SU-DHL-6 (cell line): Measurements from ENCODE around the gene CMTM3.

Experiments used
- H2AFZ ChIP-seq: fragments of 200-600 bp; sonication (generic); 2 replicates; pipeline ENCODE4 v1.6.1; 2014; ENCODE audit warnings: low read depth, mild to moderate bottlenecking, moderate library complexity, mixed read lengths, antibody characterized with exemption, low read length; ENCODE audit not compliant: severe bottlenecking
- H3F3A ChIP-seq: fragments of 200-600 bp; shearing (Covaris generic); 2 replicates; pipeline ENCODE4 v1.6.0; 2016; ENCODE audit warnings: antibody characterized with exemption, mild to moderate bottlenecking; ENCODE audit not compliant: insufficient read depth
- H3K27ac ChIP-seq: fragments of 200-600 bp; sonication (generic); 2 replicates; pipeline ENCODE4 v1.5.1; 2016; ENCODE audit warnings: low read depth, mild to moderate bottlenecking, low read length, moderate library complexity, mixed read lengths
- H3K27me3 ChIP-seq: fragments of 200-600 bp; sonication (generic), shearing (Covaris generic); 2 replicates; pipeline ENCODE4 v1.6.0; 2014; ENCODE audit warnings: mild to moderate bottlenecking, low read length
- H3K36me3 ChIP-seq: fragments of 200-600 bp; sonication (generic); 2 replicates; pipeline ENCODE4 v1.6.1; 2014; ENCODE audit warnings: mild to moderate bottlenecking, low read length, mixed read lengths
- H3K4me2 ChIP-seq: fragments of 300-600, 200-600 bp; shearing (Covaris generic), sonication (generic); 2 replicates; pipeline ENCODE4 v1.6.0; 2014; ENCODE audit warnings: low read length, low read depth, mild to moderate bottlenecking; ENCODE audit not compliant: poor library complexity, severe bottlenecking
- H3K4me3 ChIP-seq: fragments of 200-600 bp; sonication (generic); 2 replicates; pipeline ENCODE4 v1.5.1; 2014; ENCODE audit warnings: antibody characterized with exemption, low read length, mild to moderate bottlenecking, mixed read lengths; ENCODE audit not compliant: insufficient read depth, poor library complexity, severe bottlenecking
- H3K79me2 ChIP-seq: fragments of 200-600 bp; sonication (generic); 2 replicates; pipeline ENCODE4 v1.6.1; 2014; ENCODE audit warnings: mild to moderate bottlenecking, low read length, moderate library complexity; ENCODE audit not compliant: insufficient read depth
- H3K9ac ChIP-seq: fragments of 200-600 bp; sonication (generic); 2 replicates; pipeline ENCODE4 v1.7.0; 2014; ENCODE audit warnings: mild to moderate bottlenecking, low read length
- H3K9me2 ChIP-seq: fragments of 200-600 bp; sonication (generic); replicated peaks from 2 replicates; pipeline ENCODE4 v1.6.1; 2014; ENCODE audit warnings: low read length; ENCODE audit not compliant: insufficient read depth
- H3K9me3 ChIP-seq: fragments of 200-600 bp; sonication (generic); 2 replicates; pipeline ENCODE4 v1.6.1; 2014; ENCODE audit warnings: low read length, mixed read lengths; ENCODE audit not compliant: insufficient read depth
- H4K20me1 ChIP-seq: fragments of 200-600 bp; sonication (generic); 2 replicates; pipeline ENCODE4 v1.6.1; 2014; ENCODE audit warnings: low read depth, mild to moderate bottlenecking, antibody characterized with exemption, low read length, moderate library complexity, mixed read lengths
- CTCF ChIP-seq: fragments of 200-600 bp; sonication (generic); IDR thresholded peaks from one replicate; pipeline ENCODE4 v1.5.1; 2017; ENCODE audit warnings: antibody characterized with exemption, mild to moderate bottlenecking, low read length, moderate library complexity; ENCODE audit not compliant: insufficient read depth, poor library complexity, severe bottlenecking
- EZH2phosphoT487 ChIP-seq: fragments of 200-600 bp; sonication (generic), shearing (Covaris generic); conservative IDR thresholded peaks from 2 replicates; pipeline ENCODE4 v1.6.1; 2018; ENCODE audit warnings: mild to moderate bottlenecking, antibody characterized with exemption, low read length, moderate library complexity, mixed read lengths

CMTM3 gene

GRCh38 chr16:66618588-66619375, 14.3 kb downstream of the CMTM3 start:
- Histone ChIP-seq H2AFZ (no peak overlapping the region), H4K20me1 (no peaks in the 10 kb centered on the region), H3K79me2 (no peaks in the 10 kb centered on the region), H3K4me3 (no peak overlapping the region), H3K27me3 (no peaks in the 10 kb centered on the region), H3K9ac (no peak overlapping the region), H3K27ac (no peak overlapping the region), H3K9me3 (no peaks in the 10 kb centered on the region), H3K9me2 (no peaks in the 10 kb centered on the region), H3F3A (no peaks in the 10 kb centered on the region), H3K4me2 (no peak overlapping the region), H3K36me3 (no peaks in the 10 kb centered on the region)
- TF ChIP-seq CTCF (no peak), EZH2phosphoT487 (no peak)

GRCh38 chr16:66619534-66620428, 15.3 kb downstream of the CMTM3 start:
- Histone ChIP-seq H3K36me3 (no peaks in the 10 kb centered on the region), H3K9ac (no peak overlapping the region), H3F3A (no peaks in the 10 kb centered on the region), H3K27ac (no peak overlapping the region), H3K79me2 (no peaks in the 10 kb centered on the region), H3K9me2 (no peaks in the 10 kb centered on the region), H3K27me3 (no peaks in the 10 kb centered on the region), H4K20me1 (no peaks in the 10 kb centered on the region), H2AFZ (no peak overlapping the region), H3K4me3 (no peak overlapping the region), H3K4me2 (no peak overlapping the region), H3K9me3 (no peaks in the 10 kb centered on the region)
- TF ChIP-seq CTCF = no peak
- TF ChIP-seq EZH2phosphoT487 = no peak

GRCh38 chr16:66620429-66620795, 15.9 kb downstream of the CMTM3 start:
- Histone ChIP-seq H2AFZ (no peak overlapping the region), H3K9ac (no peak overlapping the region), H3F3A (no peaks in the 10 kb centered on the region), H4K20me1 (no peaks in the 10 kb centered on the region), H3K27ac (no peak overlapping the region), H3K27me3 (no peaks in the 10 kb centered on the region), H3K36me3 (no peaks in the 10 kb centered on the region), H3K79me2 (no peaks in the 10 kb centered on the region), H3K9me3 (no peaks in the 10 kb centered on the region), H3K9me2 (no peaks in the 10 kb centered on the region), H3K4me2 (no peak overlapping the region), H3K4me3 (no peak overlapping the region)
- TF ChIP-seq EZH2phosphoT487 = no peak

- Histone ChIP-seq H4K20me1 (no peaks in the 10 kb centered on the region), H3K9me3 (no peaks in the 10 kb centered on the region), H3K79me2 (no peaks in the 10 kb centered on the region), H3K4me3 (no peak overlapping the region), H3K9ac (no peak overlapping the region), H3K27ac (no peak overlapping the region), H3K27me3 (no peaks in the 10 kb centered on the region), H2AFZ (no peak overlapping the region), H3F3A (no peaks in the 10 kb centered on the region), H3K36me3 (no peaks in the 10 kb centered on the region), H3K9me2 (no peaks in the 10 kb centered on the region), H3K4me2 (no peak overlapping the region)
- TF ChIP-seq CTCF = no peak
- TF ChIP-seq EZH2phosphoT487 = no peak
Measured at GRCh38 chr16:66621973-66622372, 17.5 kb downstream of the CMTM3 start.
